WTC11 (cell line): ENCODE data around the gene NXN. TPM values are rescaled to one million over a fixed set of nuclear protein-coding genes. Genes with fewer than 3 reads are reported as not detected.

ENCODE experiments used
- ATAC-seq: fragments of 200-7000 bp; cut with Tn5 transposase; 2 replicates; pipeline ENCODE4 v1.10.0; 2021; ENCODE audit warnings: mild to moderate bottlenecking, moderate library complexity
- CTCF ChIA-PET: fragments of 300-600 bp; sonication (Branson Sonifier 250); formaldehyde crosslinking; loops from one replicate; lab custom pipeline; 2021; ENCODE audit warnings: antibody characterized with exemption; lab: Charles Lee
- POLR2A ChIA-PET: fragments of 350-600 bp; sonication (Branson Sonifier 250); formaldehyde crosslinking; loops from one replicate; lab custom pipeline; 2021; ENCODE audit warnings: antibody characterized with exemption; lab: Charles Lee
- DNase-seq: peaks from one replicate; pipeline ENCODE4 v3.0.0; 2021; ENCODE audit warnings: low spot score
- H3K27ac Mint-ChIP-seq: 2 replicates; pipeline ENCODE4 v1.8.0; 2021; ENCODE audit warnings: mixed read lengths
- H3K27me3 Mint-ChIP-seq: 2 replicates; pipeline ENCODE4 v1.8.0; 2021; ENCODE audit warnings: low read depth, mild to moderate bottlenecking, moderate library complexity, mixed read lengths
- H3K36me3 Mint-ChIP-seq: 2 replicates; pipeline ENCODE4 v1.8.0; 2021; ENCODE audit warnings: mixed read lengths
- H3K4me1 Mint-ChIP-seq: 2 replicates; pipeline ENCODE4 v1.8.0; 2022; ENCODE audit warnings: mixed read lengths
- H3K4me3 Mint-ChIP-seq: 2 replicates; pipeline ENCODE4 v1.8.0; 2021; ENCODE audit warnings: mild to moderate bottlenecking, moderate library complexity, mixed read lengths
- H3K9me3 Mint-ChIP-seq: 2 replicates; pipeline ENCODE4 v1.8.0; 2021; ENCODE audit warnings: mixed read lengths
- FOXK1 ChIP-seq: sonication (generic); formaldehyde crosslinking; IDR thresholded peaks from 2 replicates; pipeline ENCODE4 v1.8.0; 2022; ENCODE audit warnings: mild to moderate bottlenecking, moderate library complexity, missing genetic modification reagents
- GTF2I ChIP-seq: fragments of 250-450 bp; sonication (Bioruptor Pico); conservative IDR thresholded peaks from 2 replicates; pipeline ENCODE4 v1.4.0; 2021; ENCODE audit warnings: mild to moderate bottlenecking
- HMGA2 ChIP-seq: fragments of 250-450 bp; sonication (Bioruptor Pico); IDR thresholded peaks from 2 replicates; pipeline ENCODE4 v1.4.0; 2021; ENCODE audit warnings: mild to moderate bottlenecking, moderate library complexity
- IRF2 ChIP-seq: sonication (generic); formaldehyde crosslinking; IDR thresholded peaks from 2 replicates; pipeline ENCODE4 v1.8.0; 2022; ENCODE audit warnings: low read depth, missing genetic modification reagents, borderline replicate concordance
- JAZF1 ChIP-seq: fragments of 250-450 bp; sonication (Bioruptor Pico); IDR thresholded peaks from 2 replicates; pipeline ENCODE4 v1.9.0; 2021; ENCODE audit warnings: moderate library complexity, mild to moderate bottlenecking, inconsistent platforms
- KAT7 ChIP-seq: sonication (generic); formaldehyde crosslinking; IDR thresholded peaks from 2 replicates; pipeline ENCODE4 v1.8.1; 2023; ENCODE audit warnings: missing genetic modification reagents, mild to moderate bottlenecking, borderline replicate concordance
- MAX ChIP-seq: sonication (generic); formaldehyde crosslinking; IDR thresholded peaks from 2 replicates; pipeline ENCODE4 v1.8.0; 2022; ENCODE audit warnings: mild to moderate bottlenecking, missing genetic modification reagents
- MYBL2 ChIP-seq: sonication (generic); formaldehyde crosslinking; IDR thresholded peaks from 2 replicates; pipeline ENCODE4 v1.8.1; 2023; ENCODE audit warnings: mild to moderate bottlenecking, moderate library complexity, missing genetic modification reagents
- NFE2L1 ChIP-seq: sonication (generic); formaldehyde crosslinking; IDR thresholded peaks from 2 replicates; pipeline ENCODE4 v1.8.1; 2023; ENCODE audit warnings: missing genetic modification reagents
- TP53 ChIP-seq: sonication (generic); formaldehyde crosslinking; IDR thresholded peaks from 2 replicates; pipeline ENCODE4 v1.8.1; 2023; ENCODE audit warnings: mild to moderate bottlenecking, missing genetic modification reagents
- ZBTB21 ChIP-seq: sonication (generic); formaldehyde crosslinking; IDR thresholded peaks from 2 replicates; pipeline ENCODE4 v1.8.1; 2023; ENCODE audit warnings: mild to moderate bottlenecking, missing genetic modification reagents, borderline replicate concordance
- ZNF396 ChIP-seq: fragments of 250-450 bp; sonication (Bioruptor Pico); IDR thresholded peaks from 2 replicates; pipeline ENCODE4 v1.8.0; 2021; ENCODE audit warnings: mild to moderate bottlenecking, moderate library complexity, borderline replicate concordance
- ZNF416 ChIP-seq: fragments of 250-450 bp; sonication (Bioruptor Pico); IDR thresholded peaks from 2 replicates; pipeline ENCODE4 v1.9.0; 2021; ENCODE audit warnings: mild to moderate bottlenecking, inconsistent platforms
- ZNF425 ChIP-seq: fragments of 250-450 bp; sonication (Bioruptor Pico); conservative IDR thresholded peaks from 2 replicates; pipeline ENCODE4 v1.9.0; 2021; ENCODE audit warnings: mild to moderate bottlenecking
- ZNF532 ChIP-seq: fragments of 250-450 bp; sonication (Bioruptor Pico); IDR thresholded peaks from 2 replicates; pipeline ENCODE4 v1.9.0; 2021; ENCODE audit warnings: mild to moderate bottlenecking, borderline replicate concordance
- ZNF671 ChIP-seq: fragments of 250-450 bp; sonication (Bioruptor Pico); IDR thresholded peaks from 2 replicates; pipeline ENCODE4 v1.8.0; 2021; ENCODE audit warnings: mild to moderate bottlenecking
- ZSCAN18 ChIP-seq: fragments of 250-450 bp; sonication (Bioruptor Pico); IDR thresholded peaks from 2 replicates; pipeline ENCODE4 v2.1.2; 2022; ENCODE audit warnings: mild to moderate bottlenecking, moderate library complexity
- total RNA-seq: library from RNA; stranded (reverse); gene quantifications from 3 replicates; pipeline ENCODE4 v1.2.3, GENCODE V29; 2021
- TF ChIP-seq, protein P1 (sequence below): fragments of 250-450 bp; sonication (Bioruptor Pico); IDR thresholded peaks from 2 replicates; pipeline ENCODE4 v1.9.0; 2021; ENCODE audit warnings: moderate library complexity, mild to moderate bottlenecking, inconsistent platforms, borderline replicate concordance
- TF ChIP-seq, protein P2 (sequence below): sonication (generic); formaldehyde crosslinking; IDR thresholded peaks from 2 replicates; pipeline ENCODE4 v1.8.1; 2022; ENCODE audit warnings: mild to moderate bottlenecking, missing genetic modification reagents, moderate library complexity, borderline replicate concordance

NXN gene
- total RNA-seq, 1 experiment from 2014 or later: 96.8 TPM

DNA sequence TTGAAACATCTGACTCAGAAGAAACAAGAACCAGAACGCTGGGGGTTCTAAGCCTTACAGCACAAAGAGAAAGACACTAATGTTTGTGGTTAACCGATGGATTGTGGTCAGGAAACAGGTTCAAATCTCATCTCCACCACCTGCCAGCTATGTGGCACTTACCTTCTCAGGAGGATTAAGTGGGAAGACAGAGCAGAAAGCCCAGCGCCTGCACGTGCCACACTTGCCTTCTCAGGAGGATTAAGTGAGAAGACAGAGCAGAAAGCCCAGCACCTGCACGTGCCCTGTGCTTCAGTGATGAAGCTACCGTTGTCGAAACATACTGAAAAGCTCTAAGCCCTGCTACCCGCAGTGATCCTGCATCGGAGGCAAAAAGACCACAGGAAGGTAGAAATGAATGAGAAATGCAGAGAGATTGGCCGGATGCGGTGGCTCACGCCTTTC lies 90.6 kb downstream of the NXN start:
- peak overlapping the region; percentile 89 for H3K27ac Mint-ChIP-seq
- ChIA-PET CTCF (interaction anchor here (1.2 to 3.6 kb wide), 2 partner anchors 10 to 91 kb away, joined by 4 to 17 read pairs; partner anchors contain the start of gene NXN), POLR2A (interaction anchor here (0.7 kb wide), 1 partner anchor 62 kb away, joined by 3 read pairs; no protein-coding TSS in a partner anchor)
- H3K9me3 Mint-ChIP-seq: no peaks in the 10 kb centered on the region
- H3K36me3 Mint-ChIP-seq: no peaks in the 10 kb centered on the region
- DNase-seq: no peak
- H3K27me3 Mint-ChIP-seq: no peaks in the 10 kb centered on the region
- no peak overlapping the region for H3K4me3 Mint-ChIP-seq
- H3K4me1 Mint-ChIP-seq: peaks cover 40% of the 10 kb centered on the region
- ATAC-seq: no peak
- TF ChIP-seq ZNF671 (CRISPR knock-in tag) (no peak), MYBL2 (no peak), TP53 (no peak), NFE2L1 (no peak), JAZF1 (CRISPR knock-in tag) (no peak), IRF2 (CRISPR knock-in tag) (no peak), ZNF396 (CRISPR knock-in tag) (no peak), FOXK1 (CRISPR knock-in tag) (no peak)
- TF ChIP-seq, protein P1, sequence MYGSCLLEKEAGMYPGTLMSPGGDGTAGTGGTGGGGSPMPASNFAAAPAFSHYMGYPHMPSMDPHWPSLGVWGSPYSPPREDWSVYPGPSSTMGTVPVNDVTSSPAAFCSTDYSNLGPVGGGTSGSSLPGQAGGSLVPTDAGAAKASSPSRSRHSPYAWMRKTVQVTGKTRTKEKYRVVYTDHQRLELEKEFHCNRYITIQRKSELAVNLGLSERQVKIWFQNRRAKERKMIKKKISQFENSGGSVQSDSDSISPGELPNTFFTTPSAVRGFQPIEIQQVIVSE (CRISPR knock-in tag): no peak

- CTCF ChIA-PET: interaction anchor here (1.1 kb wide), 1 partner anchor 50 kb away, joined by 3 read pairs; no protein-coding TSS in a partner anchor
- POLR2A ChIA-PET: no interaction called here
- Mint-ChIP-seq H3K4me1 (peaks cover 51% of the 10 kb centered on the region), H3K27ac (peak overlapping the region; percentile 91), H3K27me3 (no peaks in the 10 kb centered on the region), H3K36me3 (no peaks in the 10 kb centered on the region), H3K4me3 (no peak overlapping the region), H3K9me3 (no peaks in the 10 kb centered on the region)
- ATAC-seq: no peak
- TF ChIP-seq HMGA2 (CRISPR knock-in tag) (no peak), GTF2I (CRISPR knock-in tag) (no peak), ZSCAN18 (no peak), ZNF532 (CRISPR knock-in tag) (no peak), ZNF425 (CRISPR knock-in tag) (no peak), MYBL2 (no peak), ZBTB21 (CRISPR knock-in tag) (no peak), MAX (no peak), KAT7 (CRISPR knock-in tag) (no peak), ZNF416 (no peak), JAZF1 (CRISPR knock-in tag) (no peak)
- TF ChIP-seq, protein P2, sequence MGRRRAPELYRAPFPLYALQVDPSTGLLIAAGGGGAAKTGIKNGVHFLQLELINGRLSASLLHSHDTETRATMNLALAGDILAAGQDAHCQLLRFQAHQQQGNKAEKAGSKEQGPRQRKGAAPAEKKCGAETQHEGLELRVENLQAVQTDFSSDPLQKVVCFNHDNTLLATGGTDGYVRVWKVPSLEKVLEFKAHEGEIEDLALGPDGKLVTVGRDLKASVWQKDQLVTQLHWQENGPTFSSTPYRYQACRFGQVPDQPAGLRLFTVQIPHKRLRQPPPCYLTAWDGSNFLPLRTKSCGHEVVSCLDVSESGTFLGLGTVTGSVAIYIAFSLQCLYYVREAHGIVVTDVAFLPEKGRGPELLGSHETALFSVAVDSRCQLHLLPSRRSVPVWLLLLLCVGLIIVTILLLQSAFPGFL (CRISPR knock-in tag): no peak
- no peak for DNase-seq
These were observed 91.9 kb downstream of the NXN start for GRCh38 chr17:887551-888209.
